ENCODE data around the gene ITM2B.

DNA sequence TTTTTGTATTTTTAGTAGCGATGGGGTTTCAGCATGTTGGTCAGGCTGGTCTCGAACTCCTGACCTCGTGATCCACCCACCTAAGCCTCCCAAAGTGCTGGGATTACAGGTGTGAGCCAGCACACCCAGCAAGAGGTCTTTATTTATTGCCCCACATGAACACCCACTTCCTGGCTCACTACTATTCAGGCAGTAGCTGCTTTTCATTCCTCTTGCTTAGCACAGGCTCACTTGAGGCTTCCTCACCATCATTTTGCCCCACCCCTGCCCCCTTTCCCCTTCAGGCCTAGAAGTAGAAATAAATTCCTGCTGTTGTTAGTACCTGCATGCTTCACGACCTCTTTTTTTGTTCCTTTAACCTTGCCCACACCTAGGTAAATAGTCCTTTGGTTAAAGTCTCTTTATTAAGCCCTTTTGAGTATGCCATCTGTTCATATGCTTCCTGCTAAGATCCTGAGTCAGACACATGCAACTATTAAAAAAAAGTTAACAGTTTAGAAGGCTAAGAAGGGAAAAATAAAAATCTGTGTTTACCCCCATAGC lies 33.5 kb upstream of the ITM2B start:
- TF ChIP-seq, protein P1, sequence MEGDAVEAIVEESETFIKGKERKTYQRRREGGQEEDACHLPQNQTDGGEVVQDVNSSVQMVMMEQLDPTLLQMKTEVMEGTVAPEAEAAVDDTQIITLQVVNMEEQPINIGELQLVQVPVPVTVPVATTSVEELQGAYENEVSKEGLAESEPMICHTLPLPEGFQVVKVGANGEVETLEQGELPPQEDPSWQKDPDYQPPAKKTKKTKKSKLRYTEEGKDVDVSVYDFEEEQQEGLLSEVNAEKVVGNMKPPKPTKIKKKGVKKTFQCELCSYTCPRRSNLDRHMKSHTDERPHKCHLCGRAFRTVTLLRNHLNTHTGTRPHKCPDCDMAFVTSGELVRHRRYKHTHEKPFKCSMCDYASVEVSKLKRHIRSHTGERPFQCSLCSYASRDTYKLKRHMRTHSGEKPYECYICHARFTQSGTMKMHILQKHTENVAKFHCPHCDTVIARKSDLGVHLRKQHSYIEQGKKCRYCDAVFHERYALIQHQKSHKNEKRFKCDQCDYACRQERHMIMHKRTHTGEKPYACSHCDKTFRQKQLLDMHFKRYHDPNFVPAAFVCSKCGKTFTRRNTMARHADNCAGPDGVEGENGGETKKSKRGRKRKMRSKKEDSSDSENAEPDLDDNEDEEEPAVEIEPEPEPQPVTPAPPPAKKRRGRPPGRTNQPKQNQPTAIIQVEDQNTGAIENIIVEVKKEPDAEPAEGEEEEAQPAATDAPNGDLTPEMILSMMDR (IDR thresholded peaks at IDR 0.05; ENCODE audit: low read depth, low read length): no peak
- no peak for TF ChIP-seq MYC (IDR thresholded peaks at IDR 0.05; ENCODE audit: low read depth, low read length)

Data from NB4 (cell line).